ENCODE measurements around the gene MLPH. TPM values are rescaled to one million over a fixed set of nuclear protein-coding genes. Genes with fewer than 3 reads are reported as not detected.

MLPH gene
- total RNA-seq, 3 donors from 2014 or later: 15.5 to 242 (median 223) TPM

DNA sequence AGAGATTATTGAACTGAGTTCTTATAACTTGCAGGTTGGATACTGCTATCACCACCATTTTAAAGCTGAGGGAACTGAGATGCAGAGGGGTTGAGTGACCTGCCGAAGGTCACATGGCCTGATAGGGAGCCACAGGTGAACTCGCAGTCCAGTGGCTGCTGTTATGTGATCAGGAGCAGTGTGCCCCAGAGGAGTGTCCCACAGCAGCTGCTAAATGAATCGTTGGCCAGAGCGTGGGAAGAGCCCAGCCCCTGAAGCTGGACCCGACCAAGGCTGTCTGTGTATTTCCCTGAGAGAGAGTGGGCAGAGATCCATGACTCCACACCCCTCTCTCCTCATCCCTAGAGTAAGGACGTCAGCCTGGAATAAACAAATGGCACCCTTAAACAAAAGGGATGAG lies 52.6 kb downstream of the MLPH start:
- Histone ChIP-seq H3K4me3 (no peak overlapping the region), H3K9me3 (no peaks in the 10 kb centered on the region), H3K27me3 (no peaks in the 10 kb centered on the region), H3K36me3 (no peaks in the 10 kb centered on the region), H3K27ac (no peak overlapping the region), H3K4me1 (no peaks in the 10 kb centered on the region)
- intact Hi-C loops (cut with DNase I; ENCODE audit: low total_unique reads): no loop called here
- TF ChIP-seq POLR2AphosphoS5 (IDR thresholded peaks at IDR 0.05): no peak
- TF ChIP-seq, protein P1, sequence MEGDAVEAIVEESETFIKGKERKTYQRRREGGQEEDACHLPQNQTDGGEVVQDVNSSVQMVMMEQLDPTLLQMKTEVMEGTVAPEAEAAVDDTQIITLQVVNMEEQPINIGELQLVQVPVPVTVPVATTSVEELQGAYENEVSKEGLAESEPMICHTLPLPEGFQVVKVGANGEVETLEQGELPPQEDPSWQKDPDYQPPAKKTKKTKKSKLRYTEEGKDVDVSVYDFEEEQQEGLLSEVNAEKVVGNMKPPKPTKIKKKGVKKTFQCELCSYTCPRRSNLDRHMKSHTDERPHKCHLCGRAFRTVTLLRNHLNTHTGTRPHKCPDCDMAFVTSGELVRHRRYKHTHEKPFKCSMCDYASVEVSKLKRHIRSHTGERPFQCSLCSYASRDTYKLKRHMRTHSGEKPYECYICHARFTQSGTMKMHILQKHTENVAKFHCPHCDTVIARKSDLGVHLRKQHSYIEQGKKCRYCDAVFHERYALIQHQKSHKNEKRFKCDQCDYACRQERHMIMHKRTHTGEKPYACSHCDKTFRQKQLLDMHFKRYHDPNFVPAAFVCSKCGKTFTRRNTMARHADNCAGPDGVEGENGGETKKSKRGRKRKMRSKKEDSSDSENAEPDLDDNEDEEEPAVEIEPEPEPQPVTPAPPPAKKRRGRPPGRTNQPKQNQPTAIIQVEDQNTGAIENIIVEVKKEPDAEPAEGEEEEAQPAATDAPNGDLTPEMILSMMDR (IDR thresholded peaks at IDR 0.05): no peak
- TF ChIP-seq POLR2A (IDR thresholded peaks at IDR 0.05): no peak
- DNase-seq (ENCODE audit: low spot score in 2 of 2): no peak

DNA sequence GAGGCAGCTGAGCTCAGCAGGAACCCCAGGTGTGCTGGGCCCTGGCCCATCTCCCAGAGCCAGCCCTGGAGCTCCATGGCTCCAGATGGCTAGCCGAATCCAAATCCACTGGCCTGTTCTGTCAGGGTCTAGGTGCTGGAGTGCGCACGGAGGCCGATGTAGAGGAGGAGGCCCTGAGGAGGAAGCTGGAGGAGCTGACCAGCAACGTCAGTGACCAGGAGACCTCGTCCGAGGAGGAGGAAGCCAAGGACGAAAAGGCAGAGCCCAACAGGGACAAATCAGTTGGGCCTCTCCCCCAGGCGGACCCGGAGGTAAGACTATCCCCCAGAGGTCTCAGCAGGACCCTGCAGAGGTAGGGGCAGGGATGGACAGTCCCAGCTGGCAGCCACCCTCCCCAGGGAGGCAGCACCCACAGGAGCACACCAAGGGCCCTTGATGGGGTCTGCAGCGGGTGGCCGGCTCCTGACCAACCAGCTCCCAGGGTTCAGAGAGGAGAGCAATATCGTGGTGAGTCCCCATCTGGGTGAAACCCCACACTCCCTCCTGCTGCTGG lies 53.2 kb downstream of the MLPH start:
- no peak overlapping the region for H3K4me3 ChIP-seq
- no peaks in the 10 kb centered on the region for H3K4me1 ChIP-seq
- H3K9me3 ChIP-seq: no peaks in the 10 kb centered on the region
- DNase-seq (ENCODE audit: low spot score in 2 of 2): no peak
- H3K36me3 ChIP-seq: no peaks in the 10 kb centered on the region
- H3K27ac ChIP-seq: peak overlapping the region in 1 of 2 donors; percentile 19
- TF ChIP-seq POLR2A (IDR thresholded peaks at IDR 0.05): no peak
- no peak for TF ChIP-seq POLR2AphosphoS5 (IDR thresholded peaks at IDR 0.05)
- TF ChIP-seq, protein P1 (IDR thresholded peaks at IDR 0.05): no peak
- no peaks in the 10 kb centered on the region for H3K27me3 ChIP-seq
- intact Hi-C loops (cut with DNase I; ENCODE audit: low total_unique reads): no loop called here

DNA sequence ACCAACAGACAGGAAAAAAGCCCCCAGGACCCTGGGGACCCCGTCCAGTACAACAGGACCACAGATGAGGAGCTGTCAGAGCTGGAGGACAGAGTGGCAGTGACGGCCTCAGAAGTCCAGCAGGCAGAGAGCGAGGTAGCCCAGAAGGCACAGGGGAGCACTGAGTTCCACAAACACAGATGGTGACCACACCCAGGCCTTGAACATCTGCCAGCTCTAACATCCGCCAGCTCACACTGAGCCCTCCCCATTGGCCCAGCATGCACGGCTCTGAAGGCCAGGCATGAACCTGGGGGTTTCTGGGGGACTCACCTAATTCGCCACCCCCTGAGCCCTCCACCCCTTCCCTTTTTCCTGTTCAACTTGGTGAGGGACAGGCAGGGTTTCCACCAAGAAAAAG lies 53.8 kb downstream of the MLPH start:
- Histone ChIP-seq H3K4me1 (no peaks in the 10 kb centered on the region), H3K27ac (peak overlapping the region in 1 of 2 donors; percentile 19), H3K4me3 (no peak overlapping the region), H3K36me3 (no peaks in the 10 kb centered on the region), H3K27me3 (no peaks in the 10 kb centered on the region), H3K9me3 (no peaks in the 10 kb centered on the region)
- intact Hi-C loops (cut with DNase I; ENCODE audit: low total_unique reads): no loop called here
- no peak for TF ChIP-seq POLR2AphosphoS5 (IDR thresholded peaks at IDR 0.05)
- DNase-seq (ENCODE audit: low spot score in 2 of 2): no peak

DNA sequence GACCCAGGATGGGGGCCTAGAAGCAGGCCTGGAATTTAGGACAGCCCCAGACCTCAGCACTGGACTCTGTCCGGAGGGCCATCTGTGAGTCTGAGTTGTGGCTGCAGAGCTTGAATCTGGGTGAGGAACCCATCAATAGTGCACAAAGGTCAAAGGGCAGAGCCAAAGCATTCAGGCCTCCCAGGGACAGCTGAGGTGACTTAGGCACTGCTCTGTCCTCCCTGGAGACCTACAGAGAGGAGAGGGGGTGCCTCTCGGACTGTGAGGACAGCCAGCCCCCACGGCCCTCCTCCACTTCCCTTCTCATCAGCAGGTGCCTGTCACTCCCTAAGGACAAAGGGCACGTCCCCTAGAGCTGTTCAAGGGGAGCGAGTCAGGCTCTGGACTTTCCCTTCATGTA lies 54.2 kb downstream of the MLPH start:
- H3K27me3 ChIP-seq: no peaks in the 10 kb centered on the region
- no peak for DNase-seq (ENCODE audit: low spot score in 2 of 2)
- TF ChIP-seq POLR2A (IDR thresholded peaks at IDR 0.05) (no peak), POLR2AphosphoS5 (IDR thresholded peaks at IDR 0.05) (no peak)
- TF ChIP-seq, protein P1 (IDR thresholded peaks at IDR 0.05): no peak
- no peak overlapping the region for H3K4me3 ChIP-seq
- H3K27ac ChIP-seq: peak overlapping the region in 1 of 2 donors; percentile 19
- no peaks in the 10 kb centered on the region for H3K4me1 ChIP-seq
- intact Hi-C loops (cut with DNase I; ENCODE audit: low total_unique reads): no loop called here
- H3K36me3 ChIP-seq: no peaks in the 10 kb centered on the region
- H3K9me3 ChIP-seq: no peaks in the 10 kb centered on the region

DNA sequence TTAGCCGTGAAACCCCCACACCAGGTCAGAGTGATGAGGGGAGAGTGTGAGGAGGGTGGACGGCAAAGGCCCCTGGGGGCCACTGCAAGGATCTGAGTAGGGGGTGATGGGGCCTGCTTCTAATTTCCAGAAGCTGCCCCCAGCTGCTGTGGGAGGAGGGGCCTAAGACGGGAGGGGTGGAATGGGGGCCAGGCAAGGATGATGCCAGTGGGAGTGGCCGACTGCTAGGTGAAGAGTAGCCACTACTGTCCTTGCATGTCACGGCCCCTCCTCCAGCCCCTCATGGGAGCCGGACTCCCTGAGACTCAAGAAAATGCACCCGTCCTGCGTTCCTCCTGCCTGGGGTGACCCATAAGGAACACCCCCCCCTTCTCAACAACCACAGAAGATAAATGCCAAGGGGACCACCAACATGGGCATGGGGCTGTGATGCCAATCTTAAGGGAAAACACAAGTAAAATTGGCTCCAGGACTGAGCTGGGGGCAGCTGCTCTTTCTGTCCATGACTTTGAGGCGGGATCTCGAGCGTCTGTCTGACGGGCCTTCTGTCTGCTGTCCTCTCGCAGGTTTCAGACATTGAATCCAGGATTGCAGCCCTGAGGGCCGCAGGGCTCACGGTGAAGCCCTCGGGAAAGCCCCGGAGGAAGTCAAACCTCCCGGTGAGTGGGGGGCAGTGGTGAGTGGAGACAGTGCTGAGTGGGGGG lies 55.1 kb downstream of the MLPH start:
- H3K27ac ChIP-seq: no peak overlapping the region
- no peaks in the 10 kb centered on the region for H3K36me3 ChIP-seq
- intact Hi-C loops (cut with DNase I; ENCODE audit: low total_unique reads): no loop called here
- no peaks in the 10 kb centered on the region for H3K9me3 ChIP-seq
- H3K4me3 ChIP-seq: no peak overlapping the region
- no peaks in the 10 kb centered on the region for H3K27me3 ChIP-seq
- no peaks in the 10 kb centered on the region for H3K4me1 ChIP-seq
- no peak for DNase-seq (ENCODE audit: low spot score in 2 of 2)
- TF ChIP-seq POLR2A (IDR thresholded peaks at IDR 0.05) (no peak), POLR2AphosphoS5 (IDR thresholded peaks at IDR 0.05) (no peak)
- TF ChIP-seq, protein P1 (IDR thresholded peaks at IDR 0.05): no peak

Data from breast epithelium (tissue), 4 donors.